NCI-H1694 (cell line): ENCODE data around the gene STRN3.
"Not testable (repeated sequence)": the region's sequence is repeated elsewhere in the genome, so short reads cannot be mapped to it uniquely, and the experiment has no call there.

Experiments
- DNase-seq: peaks from one replicate; lab custom pipeline; 2025; lab: John Stamatoyannopoulos, UW

Gene STRN3

GRCh38 chr14:30971586-30971985, 54.6 kb downstream of the STRN3 start:
- DNase-seq, result no peak

GRCh38 chr14:30969796-30970195, 56.4 kb downstream of the STRN3 start:
- DNase-seq, result not testable (repeated sequence)

- not testable (repeated sequence) for DNase-seq
Measured at GRCh38 chr14:30967364-30968098, 58.6 kb downstream of the STRN3 start.

- no peak for DNase-seq
Measured at GRCh38 chr14:30966415-30967363, 59.5 kb downstream of the STRN3 start.

DNA sequence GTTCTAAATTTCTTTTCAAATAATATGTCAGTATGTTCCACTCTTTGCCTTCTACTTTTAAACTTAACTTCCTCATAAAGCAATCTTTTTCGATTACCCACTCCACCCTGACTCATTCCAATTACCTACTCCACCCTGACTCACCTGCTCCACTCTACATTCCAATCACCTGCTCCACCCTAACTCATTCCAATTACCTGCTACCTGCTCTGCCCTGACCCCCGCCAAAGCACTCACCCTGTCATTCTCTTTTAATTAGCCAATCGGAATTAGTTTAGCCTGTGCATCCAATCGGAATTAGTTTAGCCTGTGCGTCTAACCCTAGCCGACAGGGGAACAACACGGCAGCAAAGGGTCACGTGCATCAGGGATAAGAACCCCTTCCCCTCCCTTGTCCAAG, 60.3 kb downstream of the STRN3 start:
- not testable (repeated sequence) for DNase-seq

DNA sequence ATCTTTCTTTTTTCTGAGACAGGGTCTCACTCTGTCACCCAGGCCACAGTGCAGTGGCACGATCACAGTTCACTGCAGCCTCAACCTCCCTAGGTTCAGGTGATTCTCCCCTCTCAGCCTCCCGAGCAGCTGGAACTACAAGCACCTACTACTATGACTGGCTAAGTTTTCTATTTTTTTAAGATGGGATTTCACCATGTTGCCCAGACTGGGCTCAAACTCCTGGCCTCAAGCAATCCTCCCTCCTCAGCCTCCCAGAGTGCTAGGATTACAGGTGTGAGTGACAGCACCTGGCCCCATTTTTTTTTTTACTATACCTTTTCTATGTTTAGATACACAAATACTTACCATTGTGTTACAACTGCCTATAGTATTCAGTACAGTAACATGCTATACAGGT, 63.6 kb downstream of the STRN3 start:
- not testable (repeated sequence) for DNase-seq

GRCh38 chr14:30961330-30961729, 64.8 kb downstream of the STRN3 start:
- DNase-seq, result no peak

- DNase-seq, result no peak
Measured at GRCh38 chr14:30960216-30960615, 66.0 kb downstream of the STRN3 start.

DNA sequence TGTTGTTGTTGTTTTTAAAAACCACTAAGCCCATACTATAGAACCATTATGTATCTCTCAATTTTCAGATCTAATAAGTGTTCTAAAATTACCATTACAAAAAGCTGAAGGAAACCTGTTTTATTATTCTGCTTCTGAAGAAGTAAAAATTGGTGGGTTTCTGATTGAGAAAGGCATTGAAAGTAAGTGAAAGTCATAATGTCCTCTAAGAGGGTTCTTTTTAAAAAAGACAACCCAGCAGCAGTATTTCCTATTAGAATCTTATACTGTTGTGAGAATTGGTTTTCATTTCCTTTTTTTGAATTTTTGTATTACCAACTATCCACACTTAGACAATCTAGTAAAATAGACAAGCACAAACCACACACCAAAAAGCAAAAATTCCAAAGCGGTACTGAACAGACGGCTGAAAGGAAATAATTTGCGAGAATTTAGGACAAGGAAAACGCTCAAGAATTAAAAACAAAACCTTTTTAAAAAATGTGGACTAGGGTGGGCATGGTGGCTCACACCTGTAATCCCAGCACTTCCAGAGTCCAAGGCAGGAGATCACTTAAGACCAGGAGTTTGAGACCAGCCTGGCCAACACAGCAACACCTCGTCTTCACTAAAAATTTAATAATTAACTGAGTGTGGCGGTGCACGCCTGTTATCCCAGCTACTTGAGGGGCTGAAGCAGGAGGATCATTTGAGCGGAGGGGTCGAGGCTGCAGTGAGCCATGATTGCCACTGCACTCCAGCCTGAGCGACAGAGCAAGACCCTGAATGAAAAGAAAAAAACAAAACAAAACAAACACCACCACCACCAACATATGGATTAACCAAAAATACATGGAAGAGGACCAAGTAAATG, 67.4 kb downstream of the STRN3 start:
- DNase-seq, result no peak

DNA sequence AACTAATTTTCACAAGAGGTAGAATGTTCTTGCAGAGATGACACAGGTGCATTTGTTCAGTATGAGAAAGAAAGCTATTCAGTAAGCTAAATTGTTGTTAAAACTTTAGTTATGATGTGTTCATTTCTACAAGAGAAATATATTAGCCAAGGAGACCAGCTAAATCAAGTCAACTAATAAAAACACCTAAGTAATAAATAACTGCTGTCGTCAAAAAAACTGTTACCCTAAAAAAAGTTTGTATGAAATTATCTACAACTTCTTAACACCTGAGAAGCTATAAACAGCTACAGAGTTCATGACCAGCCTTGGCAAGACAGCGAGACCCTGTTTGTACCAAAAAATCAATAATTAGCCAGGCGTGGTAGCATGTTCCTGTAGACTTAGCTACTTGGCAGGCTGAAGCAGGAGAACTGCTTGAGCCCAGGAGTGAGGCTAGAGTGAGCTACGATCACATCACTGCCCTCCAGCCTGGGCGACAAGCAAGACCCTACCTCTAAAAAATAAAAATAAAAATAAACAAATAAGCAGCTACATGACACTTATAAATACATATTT, 68.3 kb downstream of the STRN3 start:
- no peak for DNase-seq

DNA sequence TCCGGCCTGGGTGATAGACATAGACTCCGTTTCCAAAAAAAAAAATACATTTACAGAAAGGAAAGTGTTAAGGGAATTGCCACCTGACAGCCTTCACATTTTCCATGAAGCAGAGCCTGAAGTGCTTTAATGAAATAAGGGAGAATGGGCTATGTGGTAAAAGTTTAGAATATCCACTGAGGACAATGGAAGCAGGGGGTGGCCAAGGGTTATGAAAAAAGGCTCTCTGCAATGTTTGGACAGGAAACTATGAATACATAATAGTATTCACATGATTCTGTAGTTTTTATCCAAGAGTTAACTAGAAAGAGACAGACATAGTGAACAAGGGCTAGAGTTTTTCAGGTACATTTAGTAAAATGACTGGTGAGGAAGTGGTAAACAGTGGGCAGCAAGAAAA, 76.5 kb downstream of the STRN3 start:
- no peak for DNase-seq

DNA sequence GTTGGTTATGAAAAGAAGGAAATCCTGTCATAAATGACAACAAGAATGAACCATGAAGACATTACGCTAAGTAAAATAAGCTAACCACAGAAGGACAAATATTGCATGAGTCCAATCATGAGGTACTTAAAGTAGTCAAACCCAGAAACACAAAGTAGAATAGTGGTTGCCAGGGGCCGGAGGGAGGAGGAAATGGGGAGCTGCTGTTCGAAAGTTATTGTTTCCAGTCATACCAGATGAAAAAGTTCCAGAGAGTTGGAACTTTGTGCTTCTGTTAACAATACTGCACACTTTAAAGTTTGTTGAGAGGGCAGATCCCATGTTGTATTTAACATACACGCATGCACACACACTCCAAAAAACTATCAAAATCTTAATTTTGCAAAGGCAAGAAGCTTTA, 82.5 kb downstream of the STRN3 start:
- no peak for DNase-seq

- no peak for DNase-seq
Measured at GRCh38 chr14:30940886-30941285, 85.3 kb downstream of the STRN3 start.

GRCh38 chr14:30938617-30939016, 87.6 kb downstream of the STRN3 start:
- DNase-seq, result no peak

DNA sequence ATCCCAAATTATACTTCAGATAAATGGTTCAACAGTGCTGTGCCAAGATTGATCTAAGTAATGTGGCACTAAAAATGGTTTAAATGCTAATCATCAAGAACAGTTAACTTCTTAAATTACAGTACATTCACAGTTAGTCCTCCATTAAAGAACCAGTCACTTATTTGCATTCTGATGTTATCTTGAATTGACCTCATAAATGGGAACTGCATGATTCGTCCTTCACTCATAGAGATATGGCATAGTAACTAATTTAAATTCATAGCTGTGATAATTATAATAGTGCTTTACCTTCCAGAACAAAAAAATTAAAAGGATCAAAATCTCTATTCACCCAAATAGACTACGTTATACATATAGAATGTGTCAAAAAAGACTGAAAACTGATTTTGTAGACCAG, 90.7 kb downstream of the STRN3 start:
- no peak for DNase-seq

- not testable (repeated sequence) for DNase-seq
Measured at GRCh38 chr14:30933937-30934336, 92.2 kb downstream of the STRN3 start.

GRCh38 chr14:30928462-30928861, 97.7 kb downstream of the STRN3 start:
- no peak for DNase-seq

GRCh38 chr14:30925254-30925653, 100.9 kb downstream of the STRN3 start:
- DNase-seq, result no peak

GRCh38 chr14:30921788-30922187, 104.4 kb downstream of the STRN3 start:
- DNase-seq, result no peak

DNA sequence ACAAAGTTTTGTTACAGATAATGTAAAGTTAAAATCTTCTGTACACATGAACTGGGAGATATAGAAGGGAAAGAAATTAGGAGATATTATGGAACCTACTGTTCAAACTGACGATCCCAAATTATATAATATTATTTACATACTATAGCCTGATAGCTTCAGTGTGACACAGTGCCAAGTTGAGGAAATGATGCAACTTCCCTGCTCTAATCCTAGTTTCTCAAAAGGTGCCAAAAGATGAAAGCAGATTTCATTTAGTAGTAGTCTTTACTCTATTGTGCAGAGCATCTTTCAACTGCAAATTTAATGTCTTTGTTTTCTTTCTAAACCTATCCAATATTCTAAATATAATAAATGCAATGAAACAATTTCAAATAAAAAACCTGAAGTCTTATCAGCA, 104.9 kb downstream of the STRN3 start:
- no peak for DNase-seq

GRCh38 chr14:30915596-30915995, 110.6 kb downstream of the STRN3 start:
- DNase-seq, result no peak

DNA sequence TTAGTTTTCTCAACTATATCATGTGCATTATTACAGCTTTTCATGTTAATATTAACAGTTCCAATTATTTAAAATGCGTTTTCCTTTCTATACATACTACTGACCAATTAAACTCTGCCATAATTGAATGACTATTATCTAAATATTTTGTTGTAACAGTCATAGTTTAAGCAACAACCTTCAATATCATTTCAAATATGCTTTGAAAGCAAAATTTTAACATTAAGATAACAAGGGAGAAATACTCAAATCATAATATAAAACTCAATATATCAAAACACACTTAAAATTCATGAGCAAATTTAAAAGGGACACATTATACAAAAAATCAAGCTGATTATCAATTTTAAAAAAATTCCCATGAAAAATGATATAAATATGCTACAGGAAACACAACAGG, 111.4 kb downstream of the STRN3 start:
- DNase-seq, result no peak
